Measurements from ENCODE around the gene ADGRB2.

Gene ADGRB2

DNA sequence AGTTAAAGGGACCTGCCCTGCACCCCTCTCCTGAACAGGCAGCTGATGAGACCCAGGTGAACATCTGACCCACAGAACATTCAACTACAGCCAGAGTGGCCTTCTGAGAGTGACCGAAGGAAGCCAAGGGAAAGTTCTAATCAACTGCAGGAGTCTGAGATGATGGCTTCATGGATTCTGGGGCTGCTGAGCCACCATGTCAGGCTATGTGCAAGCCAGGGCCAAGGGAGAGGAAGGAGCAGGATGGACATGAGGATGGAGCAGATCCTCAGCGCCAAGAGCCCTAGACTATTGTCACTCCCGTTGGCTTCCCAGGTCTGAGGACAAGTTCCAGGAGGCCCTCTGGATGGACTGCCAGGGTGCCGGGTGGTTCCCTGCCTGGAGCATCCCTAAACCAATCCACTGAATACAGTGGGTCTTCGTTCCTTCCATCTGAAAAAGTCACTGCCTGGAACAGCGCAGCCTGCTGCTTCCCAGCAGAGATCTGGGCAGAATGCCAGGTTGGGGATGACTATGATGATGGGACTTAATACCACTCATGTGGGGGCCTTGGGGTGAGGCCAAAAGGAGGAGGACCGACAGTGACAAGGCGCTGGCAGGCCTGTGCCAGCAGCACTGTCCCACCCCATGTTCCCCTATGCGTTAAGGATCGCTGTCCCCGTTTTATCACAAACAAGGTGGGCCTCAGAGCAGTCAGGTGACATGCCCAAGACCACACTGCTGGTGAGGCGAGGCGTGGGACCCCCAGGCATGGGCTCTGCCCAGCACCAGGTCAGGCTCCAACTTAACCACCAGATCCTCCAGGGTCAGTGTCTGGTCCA is 31.9 kb upstream of the ADGRB2 start:
- DNase-seq (ENCODE audit: low read depth): peak; percentile 73

DNA sequence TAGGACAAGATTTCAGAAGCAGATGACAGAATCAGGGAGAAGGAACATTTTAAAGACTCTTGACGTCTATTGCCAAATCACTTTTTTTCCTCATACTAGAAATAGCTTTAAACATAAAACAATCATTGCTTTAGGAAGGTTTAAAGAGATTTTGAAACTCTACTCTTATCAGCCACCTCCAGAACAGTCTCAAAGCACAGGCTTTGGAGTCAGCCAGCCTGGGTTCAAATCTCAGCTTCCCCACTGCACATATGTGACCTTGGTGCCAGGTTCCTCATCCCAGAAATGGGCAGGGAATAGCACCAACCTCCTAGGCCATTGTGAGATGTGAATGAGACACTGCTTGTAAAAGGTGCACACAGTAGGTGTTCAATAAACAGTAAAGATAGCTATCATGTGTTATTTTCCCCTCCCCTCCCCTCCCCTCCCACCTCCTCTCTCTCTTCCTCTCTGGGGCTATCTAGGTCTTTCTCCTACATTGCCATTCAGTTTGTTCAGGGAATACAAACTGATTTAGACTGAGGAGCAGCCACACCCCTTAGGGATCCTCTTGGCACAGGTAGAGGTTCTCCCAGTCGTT is 31.0 kb upstream of the ADGRB2 start:
- DNase-seq (ENCODE audit: low read depth): no peak

DNA sequence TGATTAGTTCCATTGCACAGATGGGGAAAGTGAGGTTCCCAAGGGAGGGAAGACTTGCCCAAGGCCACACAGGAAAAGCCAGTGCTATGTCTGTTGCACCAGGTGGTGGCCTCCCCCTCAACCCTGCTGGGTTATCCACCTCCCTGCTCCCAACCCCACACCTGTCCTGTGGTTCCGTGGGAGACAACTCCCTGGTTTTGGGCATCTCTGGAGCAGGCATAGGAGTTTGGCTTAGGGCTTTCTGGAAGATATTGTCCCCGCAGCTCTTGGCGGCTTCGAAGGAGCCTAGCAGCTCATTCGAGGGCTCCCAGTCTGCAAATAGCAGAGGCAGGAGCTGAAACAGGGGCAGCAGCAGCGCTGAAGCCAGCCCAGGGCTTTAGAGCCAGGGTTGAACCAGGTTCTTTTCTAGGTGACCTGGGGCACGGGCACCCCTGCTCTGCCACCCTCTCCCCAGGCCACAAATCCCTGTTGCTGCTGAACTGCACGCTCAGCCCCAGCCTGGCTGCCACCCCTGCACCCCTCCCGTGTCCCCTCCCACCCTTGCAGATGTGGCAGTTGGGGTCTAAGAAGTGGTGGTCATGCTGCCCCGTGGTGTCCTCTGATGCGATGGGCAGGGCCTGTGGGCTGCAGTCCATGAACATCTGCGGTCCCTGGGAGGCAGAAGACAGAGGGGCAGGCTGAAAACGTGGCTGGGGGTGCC is 29.6 kb upstream of the ADGRB2 start:
- no peak for DNase-seq (ENCODE audit: low read depth)

- DNase-seq (ENCODE audit: low read depth): no peak
Measured at GRCh38 chr1:31793086-31793485, 28.9 kb upstream of the ADGRB2 start.

- DNase-seq (ENCODE audit: low read depth): no peak
Measured at GRCh38 chr1:31792541-31792940, 28.4 kb upstream of the ADGRB2 start.

DNA sequence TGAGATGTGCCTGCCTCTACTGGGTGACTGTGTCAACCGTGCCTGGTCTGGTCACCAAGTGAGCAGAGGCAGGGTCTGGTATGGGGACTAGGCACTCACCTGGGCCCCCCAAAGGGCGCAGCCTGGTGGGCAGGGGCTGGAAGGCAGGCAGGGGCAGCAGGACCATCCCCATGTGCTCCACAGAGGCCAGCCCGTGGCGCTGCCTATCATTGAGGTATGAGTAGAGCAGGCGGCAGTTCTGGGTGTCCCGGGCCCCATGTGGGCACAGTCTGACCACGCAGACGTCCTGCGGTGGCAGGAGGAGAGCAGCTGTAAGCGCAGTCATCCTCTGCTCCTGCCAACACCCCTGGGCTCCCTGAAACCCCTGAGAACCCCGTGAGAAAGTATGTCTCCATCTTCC is 28.0 kb upstream of the ADGRB2 start:
- no peak for DNase-seq (ENCODE audit: low read depth)

DNA sequence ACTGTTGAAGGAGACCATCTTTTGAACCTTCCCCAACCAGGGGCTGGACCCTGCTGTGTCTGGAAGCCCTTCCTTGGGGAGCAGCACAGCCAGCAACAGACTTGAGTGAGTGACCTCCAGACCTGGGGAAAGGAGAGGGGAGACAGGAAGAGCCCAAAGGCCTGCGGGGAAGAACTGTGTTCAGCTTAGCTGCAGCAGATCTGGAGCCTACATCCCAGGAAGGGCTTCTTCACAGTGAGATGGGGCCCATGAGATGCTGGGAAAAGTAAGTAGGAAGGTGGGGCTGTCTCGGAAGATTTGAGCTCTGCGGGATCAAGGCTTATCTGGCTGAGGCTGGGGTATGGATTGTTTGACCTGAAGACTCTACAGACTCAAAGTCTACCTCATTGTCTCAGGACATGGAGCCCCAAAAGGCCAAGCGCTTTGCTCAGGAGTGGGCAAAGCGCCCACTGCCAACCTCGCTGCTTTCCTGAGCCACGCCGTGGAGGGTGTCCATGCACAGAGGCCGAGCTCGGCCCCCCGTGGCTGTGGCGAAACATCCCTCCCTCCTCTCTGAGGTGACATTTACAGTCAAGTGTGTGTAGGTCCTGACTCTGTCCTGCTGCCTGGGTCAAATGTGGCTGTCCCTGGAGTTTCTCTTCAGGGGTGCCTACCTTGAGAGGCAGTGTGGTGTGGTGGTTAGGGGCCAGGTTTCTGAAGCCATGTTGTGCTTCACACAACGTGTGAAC is 27.2 kb upstream of the ADGRB2 start:
- DNase-seq (ENCODE audit: low read depth): no peak

DNA sequence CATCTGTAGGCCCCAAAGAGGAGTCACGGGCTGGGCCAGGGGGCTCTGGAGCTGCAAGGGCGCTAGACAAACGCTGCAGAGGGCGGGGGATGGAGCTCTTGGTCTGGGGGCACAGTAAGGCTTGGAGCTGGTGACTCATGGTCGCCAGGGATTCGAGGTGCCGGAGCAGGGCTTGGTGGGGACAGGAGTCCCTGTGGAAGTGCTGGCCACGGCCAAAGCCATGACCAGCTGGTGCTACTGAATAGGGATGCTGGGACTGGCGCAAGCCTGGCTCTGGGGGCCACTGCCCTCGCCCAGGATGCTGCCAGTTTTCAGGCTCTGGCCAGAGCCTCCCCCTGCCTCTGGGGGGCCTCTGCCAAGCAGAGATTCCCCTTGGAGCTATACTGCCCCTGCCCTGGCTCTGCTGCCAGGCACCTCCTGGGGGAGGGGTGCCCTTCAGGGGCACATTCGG is 26.5 kb upstream of the ADGRB2 start:
- DNase-seq (ENCODE audit: low read depth): no peak

DNA sequence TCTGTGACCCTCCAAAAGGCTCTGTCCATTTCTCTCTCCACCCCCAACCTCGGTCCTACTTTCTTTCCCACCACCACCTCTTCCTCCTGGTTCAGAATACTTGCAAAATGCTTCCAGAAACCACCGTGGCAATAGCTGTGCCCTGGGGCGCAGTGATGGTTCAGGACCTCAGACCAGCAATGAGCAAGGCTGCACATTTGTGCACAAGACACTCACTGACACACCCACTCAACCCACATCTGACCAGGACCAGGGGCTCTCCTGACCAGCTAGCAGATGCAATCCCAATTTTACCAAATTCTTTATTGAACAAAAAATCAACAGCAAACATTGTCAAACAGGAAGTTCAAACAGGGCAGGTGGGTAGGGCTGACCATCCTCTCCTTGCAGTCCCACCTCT is 26.0 kb upstream of the ADGRB2 start:
- no peak for DNase-seq (ENCODE audit: low read depth)

GRCh38 chr1:31789259-31790065 is 25.3 kb upstream of the ADGRB2 start:
- DNase-seq (ENCODE audit: low read depth): peak; percentile 68

GRCh38 chr1:31788825-31789256 is 24.7 kb upstream of the ADGRB2 start:
- DNase-seq (ENCODE audit: low read depth): peak; percentile 59

DNA sequence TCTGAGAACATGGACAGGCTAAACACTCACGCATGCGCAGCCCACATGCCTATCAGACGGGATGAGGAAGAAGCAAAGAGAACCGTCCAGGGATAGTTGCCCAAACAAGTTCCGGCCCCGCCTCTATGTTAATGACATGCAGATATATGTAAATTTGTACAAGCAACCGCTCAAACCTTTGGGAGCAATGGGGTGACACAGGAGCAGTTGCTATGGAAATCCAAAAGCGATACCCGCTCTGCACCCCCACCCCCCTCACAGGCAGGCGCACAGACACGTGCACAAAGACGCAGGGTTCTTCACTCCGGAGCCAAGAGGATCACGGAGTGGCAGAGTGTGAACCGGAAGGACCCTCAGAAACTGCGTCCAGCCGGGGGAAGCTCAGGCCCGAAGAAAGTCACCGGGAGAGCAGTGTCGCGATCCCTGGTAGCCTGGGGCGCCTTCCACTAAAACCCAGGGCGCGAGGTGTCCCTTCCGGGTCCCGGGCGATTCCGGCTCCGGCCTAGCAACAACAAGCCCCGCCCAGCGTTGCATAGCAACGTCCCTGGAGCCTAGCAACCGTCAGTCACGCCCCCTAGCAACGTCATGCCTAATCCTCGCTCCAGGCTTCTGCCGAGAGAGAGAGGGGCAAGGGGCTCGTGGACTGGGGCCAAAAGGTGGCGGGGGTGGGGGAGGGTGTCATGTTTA is 24.1 kb upstream of the ADGRB2 start:
- DNase-seq (ENCODE audit: low read depth): peak; percentile 81

GRCh38 chr1:31787786-31788137 is 23.6 kb upstream of the ADGRB2 start:
- no peak for DNase-seq (ENCODE audit: low read depth)

GRCh38 chr1:31787261-31787660 is 23.1 kb upstream of the ADGRB2 start:
- DNase-seq (ENCODE audit: low read depth): no peak

DNA sequence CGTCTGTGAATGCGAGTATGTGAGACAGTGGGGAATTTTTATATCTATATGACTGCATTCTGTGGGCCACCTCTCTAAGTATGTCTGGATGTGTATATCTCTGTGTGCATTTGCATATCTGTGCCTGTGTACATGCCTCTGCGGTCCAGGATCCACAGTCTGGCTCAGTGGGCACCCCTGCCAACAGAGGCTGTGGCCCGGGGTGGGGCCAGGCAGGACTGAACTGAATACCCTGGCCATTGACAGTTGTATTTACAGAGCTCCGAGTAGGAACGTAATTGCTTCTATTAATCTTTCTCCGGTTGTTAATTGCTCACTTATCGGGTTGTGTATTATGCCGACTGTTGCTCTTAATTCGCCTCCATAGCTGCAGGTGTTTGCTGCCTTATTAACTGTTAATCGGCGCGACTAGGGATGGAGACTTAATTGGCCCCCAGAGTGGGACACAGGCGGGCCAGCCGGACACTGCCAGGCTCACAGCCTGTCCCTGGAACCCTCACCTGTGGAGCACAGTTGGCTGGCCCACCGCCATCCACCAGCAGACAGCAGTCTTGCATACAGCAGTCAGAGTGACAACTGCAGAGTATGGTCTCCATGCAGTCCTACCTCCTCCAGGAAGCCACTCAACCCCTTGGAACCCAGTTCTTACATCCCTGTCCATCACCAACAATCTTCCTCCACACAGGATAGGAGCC is 22.4 kb upstream of the ADGRB2 start:
- no peak for DNase-seq (ENCODE audit: low read depth)

- no peak for DNase-seq (ENCODE audit: low read depth)
Measured at GRCh38 chr1:31785947-31786290, 21.8 kb upstream of the ADGRB2 start.

- DNase-seq (ENCODE audit: low read depth): no peak
Measured at GRCh38 chr1:31785020-31785946, 21.1 kb upstream of the ADGRB2 start.

DNA sequence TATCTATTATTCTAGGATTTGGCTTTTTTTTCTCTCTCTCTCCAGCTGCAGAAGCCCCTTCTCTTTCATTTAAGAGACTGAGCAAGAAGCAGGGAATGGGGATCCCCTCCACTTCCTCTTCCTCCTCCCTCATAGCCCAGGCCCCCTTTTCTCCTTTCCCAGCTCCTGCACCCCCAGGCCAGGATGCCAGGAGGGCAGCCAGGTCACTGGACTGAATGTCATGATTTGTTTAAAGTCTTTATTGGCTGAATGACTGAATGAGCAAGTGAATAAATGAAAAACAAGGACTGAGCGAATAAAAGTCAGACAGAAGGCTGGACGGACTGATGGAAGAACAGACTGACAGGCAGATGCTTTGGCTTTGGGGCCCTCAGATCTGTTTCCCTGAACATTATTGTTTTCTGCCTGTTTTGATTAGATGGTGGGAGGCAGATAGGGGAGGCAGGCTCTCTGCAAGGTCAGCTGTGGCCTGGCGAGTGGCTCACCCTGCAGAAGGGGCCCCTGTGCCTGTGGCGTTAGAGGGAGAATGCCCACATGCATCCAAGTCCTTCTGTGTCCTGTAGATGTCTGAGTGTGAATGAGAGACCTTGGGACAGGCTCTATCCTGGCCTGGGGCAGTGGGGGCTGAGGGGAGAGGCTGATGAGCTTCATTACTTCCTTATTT is 20.3 kb upstream of the ADGRB2 start:
- no peak for DNase-seq (ENCODE audit: low read depth)

GRCh38 chr1:31783846-31784245 is 19.7 kb upstream of the ADGRB2 start:
- DNase-seq (ENCODE audit: low read depth): no peak

All from GM04504 (cell line).